Measurements from ENCODE around the gene UGGT1. TPM values are rescaled to one million over a fixed set of nuclear protein-coding genes. Genes with fewer than 3 reads are reported as not detected.

The UGGT1 gene
- total RNA-seq, 6 donors from 2014 or later, result 34.1 to 103 (median 43.1) TPM

DNA sequence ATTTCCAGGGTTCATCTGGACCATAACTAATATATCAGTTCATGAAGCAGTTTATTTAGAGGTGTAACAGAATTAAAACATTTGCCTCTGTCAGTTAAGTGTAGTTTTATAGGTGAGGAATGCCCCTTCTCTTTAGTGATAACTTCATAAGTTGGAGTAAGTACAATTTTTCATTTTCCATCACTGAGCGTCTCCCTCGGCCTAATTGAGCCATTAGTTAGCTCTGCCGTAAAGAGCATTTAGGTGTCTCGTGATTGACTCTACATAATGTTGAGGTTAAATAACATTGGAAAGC, 88.4 kb downstream of the UGGT1 start:
- no peaks in the 10 kb centered on the region for H3K9me3 ChIP-seq
- no peaks in the 10 kb centered on the region for H3K27me3 ChIP-seq
- peaks cover 0 to 11% (median 2%) of the 10 kb centered on the region in 4 donors for H3K4me1 ChIP-seq
- no peak overlapping the region for H3K4me3 ChIP-seq
- no peak overlapping the region for H3K27ac ChIP-seq
- DNase-seq (no peak), ATAC-seq (ENCODE audit: low FRiP score in 2 of 2) (no peak)
- peaks cover 14 to 94% (median 61%) of the 10 kb centered on the region in 4 donors for H3K36me3 ChIP-seq
- TF ChIP-seq, protein P1, sequence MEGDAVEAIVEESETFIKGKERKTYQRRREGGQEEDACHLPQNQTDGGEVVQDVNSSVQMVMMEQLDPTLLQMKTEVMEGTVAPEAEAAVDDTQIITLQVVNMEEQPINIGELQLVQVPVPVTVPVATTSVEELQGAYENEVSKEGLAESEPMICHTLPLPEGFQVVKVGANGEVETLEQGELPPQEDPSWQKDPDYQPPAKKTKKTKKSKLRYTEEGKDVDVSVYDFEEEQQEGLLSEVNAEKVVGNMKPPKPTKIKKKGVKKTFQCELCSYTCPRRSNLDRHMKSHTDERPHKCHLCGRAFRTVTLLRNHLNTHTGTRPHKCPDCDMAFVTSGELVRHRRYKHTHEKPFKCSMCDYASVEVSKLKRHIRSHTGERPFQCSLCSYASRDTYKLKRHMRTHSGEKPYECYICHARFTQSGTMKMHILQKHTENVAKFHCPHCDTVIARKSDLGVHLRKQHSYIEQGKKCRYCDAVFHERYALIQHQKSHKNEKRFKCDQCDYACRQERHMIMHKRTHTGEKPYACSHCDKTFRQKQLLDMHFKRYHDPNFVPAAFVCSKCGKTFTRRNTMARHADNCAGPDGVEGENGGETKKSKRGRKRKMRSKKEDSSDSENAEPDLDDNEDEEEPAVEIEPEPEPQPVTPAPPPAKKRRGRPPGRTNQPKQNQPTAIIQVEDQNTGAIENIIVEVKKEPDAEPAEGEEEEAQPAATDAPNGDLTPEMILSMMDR (IDR thresholded peaks at IDR 0.05), result peak in 1 of 6 experiments; percentile 9
- TF ChIP-seq POLR2AphosphoS5 (IDR thresholded peaks at IDR 0.05), result no peak
- WGBS, 2 donors, result 76 to 85% methylated on average over 4 of the region's 4 CpGs

DNA sequence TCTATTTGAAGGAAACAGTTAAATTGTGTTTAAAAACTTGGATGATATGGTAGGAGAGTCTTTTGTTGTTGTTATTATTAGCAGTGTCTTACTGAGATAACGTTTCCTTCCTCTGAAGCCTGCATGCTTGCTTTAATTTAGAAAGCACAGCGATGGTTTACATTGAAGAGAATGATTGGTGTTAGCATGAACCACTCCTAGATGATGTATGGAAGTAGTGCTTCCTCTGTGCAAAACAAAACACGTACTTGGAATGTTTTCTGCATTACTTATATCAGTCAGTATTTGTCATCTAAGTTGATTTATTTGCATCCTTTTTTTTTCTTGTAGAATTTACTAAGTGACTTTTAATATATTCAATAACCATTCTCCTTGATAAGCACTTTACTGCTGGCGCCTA, 89.0 kb downstream of the UGGT1 start:
- Histone ChIP-seq H3K27ac (no peak overlapping the region), H3K36me3 (peaks cover 8 to 94% (median 57%) of the 10 kb centered on the region in 4 donors), H3K4me1 (peaks cover 0 to 11% (median 2%) of the 10 kb centered on the region in 4 donors), H3K9me3 (no peaks in the 10 kb centered on the region), H3K27me3 (no peaks in the 10 kb centered on the region), H3K4me3 (no peak overlapping the region)
- WGBS, 2 donors, result 56 to 63% methylated on average over 4 of the region's 4 CpGs
- TF ChIP-seq POLR2A (IDR thresholded peaks at IDR 0.05), result no peak
- TF ChIP-seq EP300 (IDR thresholded peaks at IDR 0.05), result no peak
- TF ChIP-seq POLR2AphosphoS5 (IDR thresholded peaks at IDR 0.05), result no peak
- TF ChIP-seq, protein P1 (IDR thresholded peaks at IDR 0.05), result no peak
- DNase-seq, result no peak
- no peak for ATAC-seq (ENCODE audit: low FRiP score in 2 of 2)

GRCh38 chr2:128185576-128185975, 94.6 kb downstream of the UGGT1 start:
- WGBS, 2 donors, result 89 to 97% methylated on average over 6 of the region's 6 CpGs
- Histone ChIP-seq H3K4me3 (no peak overlapping the region), H3K27ac (no peak overlapping the region), H3K9me3 (no peaks in the 10 kb centered on the region), H3K4me1 (no peaks in the 10 kb centered on the region), H3K36me3 (peaks cover 8 to 98% (median 49%) of the 10 kb centered on the region in 4 donors), H3K27me3 (no peaks in the 10 kb centered on the region)
- ATAC-seq (ENCODE audit: low FRiP score in 2 of 2) (no peak), DNase-seq (no peak)
- TF ChIP-seq POLR2A (IDR thresholded peaks at IDR 0.05), result no peak
- TF ChIP-seq, protein P1 (IDR thresholded peaks at IDR 0.05), result no peak
- no peak for TF ChIP-seq EP300 (IDR thresholded peaks at IDR 0.05)
- no peak for TF ChIP-seq POLR2AphosphoS5 (IDR thresholded peaks at IDR 0.05)

- no peak overlapping the region for H3K4me3 ChIP-seq
- H3K27me3 ChIP-seq, result no peaks in the 10 kb centered on the region
- H3K9me3 ChIP-seq, result no peaks in the 10 kb centered on the region
- no peaks in the 10 kb centered on the region for H3K4me1 ChIP-seq
- DNase-seq (no peak), ATAC-seq (ENCODE audit: low FRiP score in 2 of 2) (peak in 1 of 2 donors; percentile 64)
- H3K36me3 ChIP-seq, result peaks cover 7 to 90% (median 45%) of the 10 kb centered on the region in 4 donors
- WGBS, 2 donors, result 94 to 97% methylated on average over 9 of the region's 9 CpGs
- no peak overlapping the region for H3K27ac ChIP-seq
- TF ChIP-seq POLR2A (IDR thresholded peaks at IDR 0.05), result no peak
- TF ChIP-seq EP300 (IDR thresholded peaks at IDR 0.05), result no peak
- no peak for TF ChIP-seq POLR2AphosphoS5 (IDR thresholded peaks at IDR 0.05)
- TF ChIP-seq, protein P1 (IDR thresholded peaks at IDR 0.05), result no peak
Measured at GRCh38 chr2:128187032-128187654, 96.1 kb downstream of the UGGT1 start.

DNA sequence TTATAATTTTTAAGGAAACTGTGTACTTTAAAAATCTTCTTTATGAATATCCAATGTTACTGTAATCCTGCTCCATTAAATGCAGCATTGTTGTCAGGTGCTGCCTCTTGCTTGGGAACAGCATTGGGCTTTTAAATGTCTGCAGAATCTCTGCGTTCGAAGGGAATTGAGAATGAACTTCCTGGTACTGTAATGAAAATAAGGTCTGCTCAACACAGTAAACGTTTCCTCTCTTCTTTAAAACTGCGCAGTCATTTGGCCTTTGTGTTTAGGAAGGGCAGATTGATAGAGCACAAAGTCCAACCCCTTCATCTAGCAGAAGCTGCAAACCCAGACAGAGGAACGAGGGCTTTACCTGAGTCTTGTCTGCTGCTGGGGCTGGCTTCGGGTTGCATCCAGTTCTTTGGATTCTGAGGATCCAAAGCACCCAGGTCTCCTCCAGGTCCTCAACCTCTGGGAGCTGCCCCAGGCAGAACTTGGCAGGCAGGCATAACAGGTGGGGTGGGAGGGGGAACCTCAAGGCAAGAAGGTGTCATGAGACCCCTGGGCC, 104.5 kb downstream of the UGGT1 start:
- Histone ChIP-seq H3K27me3 (no peaks in the 10 kb centered on the region), H3K4me3 (no peak overlapping the region), H3K9me3 (no peaks in the 10 kb centered on the region), H3K4me1 (peaks cover 5 to 21% (median 15%) of the 10 kb centered on the region in 4 donors), H3K27ac (no peak overlapping the region), H3K36me3 (peaks cover 5 to 15% (median 8%) of the 10 kb centered on the region in 4 donors)
- WGBS, 2 donors, result 52 to 66% methylated on average over 6 of the region's 6 CpGs
- no peak for ATAC-seq (ENCODE audit: low FRiP score in 2 of 2)
- TF ChIP-seq, protein P1 (IDR thresholded peaks at IDR 0.05), result no peak
- TF ChIP-seq EP300 (IDR thresholded peaks at IDR 0.05) (no peak), POLR2AphosphoS5 (IDR thresholded peaks at IDR 0.05) (no peak), POLR2A (IDR thresholded peaks at IDR 0.05) (no peak)
- DNase-seq, result no peak
